Neutrophil (primary cell): ENCODE data around the gene ADAMTS17.

Experiments
- H3K27ac ChIP-seq: fragments of 200-600 bp; sonication (generic); 2 replicates; pipeline ENCODE4 v1.5.1; 2016; ENCODE audit warnings: mild to moderate bottlenecking, moderate library complexity
- H3K27me3 ChIP-seq: fragments of 200-600 bp; sonication (generic); 2 replicates; pipeline ENCODE4 v1.6.0; 2016; ENCODE audit warnings: mild to moderate bottlenecking
- H3K36me3 ChIP-seq: fragments of 200-600 bp; sonication (generic); 2 replicates; pipeline ENCODE4 v1.5.1; 2017
- H3K4me1 ChIP-seq, 2 experiments: fragments of 200-600 bp in 1 of 2; sonication (generic) in 1 of 2; 1 replicate in 1 of 2; 2 replicates in 1 of 2; pipeline versions ENCODE4 v1.5.1 to v1.6.1; 2013 to 2016; ENCODE audit warnings: low read depth in 1 of 2, low read length in 1 of 2, mild to moderate bottlenecking in 1 of 2, moderate library complexity in 1 of 2; ENCODE audit not compliant: control insufficient read depth in 1 of 2, insufficient read depth in 1 of 2
- H3K4me3 ChIP-seq, 2 experiments: fragments of 200-600 bp in 1 of 2; sonication (generic) in 1 of 2; 1 replicate in 1 of 2; 2 replicates in 1 of 2; pipeline ENCODE4 v1.5.1; 2013 to 2016; ENCODE audit warnings: low read depth in 1 of 2, low read length in 1 of 2, mild to moderate bottlenecking in 1 of 2, moderate library complexity in 1 of 2
- H3K9me3 ChIP-seq: fragments of 200-600 bp; sonication (generic); 2 replicates; pipeline ENCODE4 v1.5.1; 2016
- TF ChIP-seq, protein P1 (sequence below): fragments of 200-600 bp; sonication (generic); IDR thresholded peaks from 2 replicates; pipeline ENCODE4 v1.5.1; 2016; ENCODE audit warnings: antibody characterized with exemption

ADAMTS17 gene

DNA sequence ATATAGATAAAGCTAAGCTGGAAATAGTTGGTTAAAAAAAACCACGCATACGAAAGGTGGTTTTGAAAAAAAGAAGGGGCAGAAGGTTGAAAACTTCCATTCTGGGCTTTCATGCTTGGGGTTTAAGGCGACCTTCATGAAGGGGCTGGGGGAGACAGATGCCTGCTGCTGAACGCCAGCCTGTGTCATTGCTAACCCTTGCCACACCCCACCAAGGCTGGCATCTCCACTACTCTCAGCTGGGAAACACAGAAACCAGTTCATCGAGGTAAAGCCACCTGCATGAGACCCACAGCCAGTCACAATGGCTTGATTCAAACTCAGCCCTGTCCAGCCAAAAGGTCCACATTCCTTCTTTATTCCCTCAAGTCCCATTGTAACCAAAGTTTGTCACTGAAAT lies 78.7 kb downstream of the ADAMTS17 start:
- TF ChIP-seq, protein P1, sequence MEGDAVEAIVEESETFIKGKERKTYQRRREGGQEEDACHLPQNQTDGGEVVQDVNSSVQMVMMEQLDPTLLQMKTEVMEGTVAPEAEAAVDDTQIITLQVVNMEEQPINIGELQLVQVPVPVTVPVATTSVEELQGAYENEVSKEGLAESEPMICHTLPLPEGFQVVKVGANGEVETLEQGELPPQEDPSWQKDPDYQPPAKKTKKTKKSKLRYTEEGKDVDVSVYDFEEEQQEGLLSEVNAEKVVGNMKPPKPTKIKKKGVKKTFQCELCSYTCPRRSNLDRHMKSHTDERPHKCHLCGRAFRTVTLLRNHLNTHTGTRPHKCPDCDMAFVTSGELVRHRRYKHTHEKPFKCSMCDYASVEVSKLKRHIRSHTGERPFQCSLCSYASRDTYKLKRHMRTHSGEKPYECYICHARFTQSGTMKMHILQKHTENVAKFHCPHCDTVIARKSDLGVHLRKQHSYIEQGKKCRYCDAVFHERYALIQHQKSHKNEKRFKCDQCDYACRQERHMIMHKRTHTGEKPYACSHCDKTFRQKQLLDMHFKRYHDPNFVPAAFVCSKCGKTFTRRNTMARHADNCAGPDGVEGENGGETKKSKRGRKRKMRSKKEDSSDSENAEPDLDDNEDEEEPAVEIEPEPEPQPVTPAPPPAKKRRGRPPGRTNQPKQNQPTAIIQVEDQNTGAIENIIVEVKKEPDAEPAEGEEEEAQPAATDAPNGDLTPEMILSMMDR: no peak
- H3K36me3 ChIP-seq: no peaks in the 10 kb centered on the region
- H3K27me3 ChIP-seq: no peaks in the 10 kb centered on the region
- no peak overlapping the region for H3K4me3 ChIP-seq
- no peaks in the 10 kb centered on the region for H3K4me1 ChIP-seq
- no peaks in the 10 kb centered on the region for H3K9me3 ChIP-seq
- H3K27ac ChIP-seq: no peak overlapping the region

DNA sequence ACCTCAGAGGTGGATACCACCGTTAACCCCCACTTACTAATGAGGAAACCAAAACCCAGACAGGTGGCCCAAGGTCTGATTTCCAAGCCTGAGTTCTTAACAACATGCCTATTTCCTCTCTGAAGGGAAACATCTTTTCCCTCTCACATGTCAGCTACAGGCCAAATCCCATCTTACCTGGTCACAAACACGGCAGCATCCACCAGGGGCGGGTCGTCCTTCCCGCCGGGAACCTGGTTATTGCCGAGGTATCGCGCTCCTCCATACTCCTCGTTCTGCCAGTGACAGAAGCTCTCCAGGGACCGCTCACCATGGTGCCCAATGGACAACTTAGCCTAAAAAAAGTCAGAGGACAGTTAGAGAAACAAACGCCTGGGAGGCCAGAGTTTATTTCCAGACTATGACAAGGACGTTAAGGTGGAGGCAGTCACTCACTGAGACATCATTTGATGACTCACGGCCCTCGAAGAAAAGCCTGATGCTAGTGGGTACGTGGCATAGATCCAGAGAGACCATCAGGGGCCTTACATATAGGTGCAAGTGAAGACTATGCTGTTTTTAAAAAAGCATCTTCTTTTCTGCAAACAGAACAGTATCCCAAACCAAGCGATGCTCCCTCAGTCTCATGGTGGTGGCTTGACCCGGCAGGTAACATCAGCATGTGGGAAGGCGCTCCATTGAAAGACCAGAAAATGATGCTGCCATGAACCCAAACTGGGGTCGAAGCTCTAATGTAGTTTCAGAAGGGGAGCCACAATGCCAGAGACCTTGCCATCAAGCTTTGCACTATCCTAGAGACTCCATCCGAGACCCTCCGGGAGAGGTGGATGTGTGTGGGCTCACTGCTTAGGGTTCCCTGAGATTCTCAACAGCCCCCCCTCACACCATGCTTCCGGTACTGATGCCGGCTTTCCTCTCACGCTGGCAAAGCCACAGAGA lies 80.2 kb downstream of the ADAMTS17 start:
- Histone ChIP-seq H3K4me1 (no peaks in the 10 kb centered on the region), H3K27me3 (no peaks in the 10 kb centered on the region), H3K9me3 (no peaks in the 10 kb centered on the region), H3K27ac (no peak overlapping the region), H3K4me3 (no peak overlapping the region), H3K36me3 (no peaks in the 10 kb centered on the region)
- TF ChIP-seq, protein P1: no peak

DNA sequence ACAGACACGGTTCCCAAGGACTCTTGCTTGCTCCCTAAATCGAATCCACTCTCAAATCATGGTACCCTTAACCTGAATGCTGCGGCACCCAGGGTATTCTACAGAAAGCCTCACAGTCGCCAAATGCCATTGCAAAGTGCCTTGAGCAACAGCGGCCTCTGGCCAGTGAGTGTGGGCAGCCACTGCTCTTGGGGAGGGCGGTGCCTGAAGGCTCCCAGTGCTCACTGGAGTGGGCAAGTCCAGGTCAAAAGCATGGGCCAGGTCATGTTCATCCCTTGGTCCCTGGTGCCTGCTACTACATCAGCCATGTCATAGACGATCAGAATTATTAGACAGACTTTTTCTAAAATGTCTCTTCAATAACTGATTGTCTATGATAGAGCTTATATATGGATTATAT lies 82.5 kb downstream of the ADAMTS17 start:
- TF ChIP-seq, protein P1: no peak

DNA sequence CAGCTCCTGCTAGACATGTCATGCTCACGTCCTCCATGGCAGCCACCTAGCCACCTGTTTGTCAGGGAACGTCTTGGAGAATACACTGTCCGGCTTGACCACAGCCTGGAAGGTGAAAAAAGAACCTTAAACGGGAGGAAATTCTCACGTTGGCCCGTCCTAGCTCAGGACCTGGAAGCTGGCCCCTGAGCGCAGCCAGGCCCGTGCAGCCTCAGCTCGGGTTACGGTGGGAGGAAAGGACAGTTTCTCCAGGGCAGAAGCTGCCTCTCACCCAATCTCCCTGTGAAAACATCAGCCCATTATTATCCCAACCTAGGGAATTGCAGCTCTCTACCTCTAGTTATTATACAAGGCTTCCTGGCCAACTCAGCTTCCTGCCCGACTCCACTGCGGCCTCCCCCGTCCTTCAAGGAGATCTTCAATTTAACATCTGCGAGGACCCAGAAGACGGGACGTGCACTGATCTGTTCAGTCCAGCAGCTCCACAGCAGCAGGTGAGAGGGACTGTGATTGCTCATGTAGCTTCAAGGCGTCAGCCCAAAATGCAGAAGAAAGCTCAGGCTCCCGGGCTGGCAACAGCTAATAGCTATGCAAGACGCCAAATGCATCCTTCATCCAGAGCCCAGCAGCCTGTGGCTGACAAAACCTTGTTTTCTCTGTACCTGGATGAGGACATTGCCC lies 84.7 kb downstream of the ADAMTS17 start:
- Histone ChIP-seq H3K9me3 (no peaks in the 10 kb centered on the region), H3K36me3 (no peaks in the 10 kb centered on the region), H3K4me3 (no peak overlapping the region), H3K27me3 (no peaks in the 10 kb centered on the region), H3K4me1 (no peaks in the 10 kb centered on the region), H3K27ac (no peak overlapping the region)
- TF ChIP-seq, protein P1: no peak

More for the DNA sequence above, 82.5 kb downstream of the ADAMTS17 start:
- Histone ChIP-seq H3K27me3 (no peaks in the 10 kb centered on the region), H3K9me3 (no peaks in the 10 kb centered on the region), H3K4me3 (no peak overlapping the region), H3K4me1 (no peaks in the 10 kb centered on the region), H3K27ac (no peak overlapping the region), H3K36me3 (no peaks in the 10 kb centered on the region)

DNA sequence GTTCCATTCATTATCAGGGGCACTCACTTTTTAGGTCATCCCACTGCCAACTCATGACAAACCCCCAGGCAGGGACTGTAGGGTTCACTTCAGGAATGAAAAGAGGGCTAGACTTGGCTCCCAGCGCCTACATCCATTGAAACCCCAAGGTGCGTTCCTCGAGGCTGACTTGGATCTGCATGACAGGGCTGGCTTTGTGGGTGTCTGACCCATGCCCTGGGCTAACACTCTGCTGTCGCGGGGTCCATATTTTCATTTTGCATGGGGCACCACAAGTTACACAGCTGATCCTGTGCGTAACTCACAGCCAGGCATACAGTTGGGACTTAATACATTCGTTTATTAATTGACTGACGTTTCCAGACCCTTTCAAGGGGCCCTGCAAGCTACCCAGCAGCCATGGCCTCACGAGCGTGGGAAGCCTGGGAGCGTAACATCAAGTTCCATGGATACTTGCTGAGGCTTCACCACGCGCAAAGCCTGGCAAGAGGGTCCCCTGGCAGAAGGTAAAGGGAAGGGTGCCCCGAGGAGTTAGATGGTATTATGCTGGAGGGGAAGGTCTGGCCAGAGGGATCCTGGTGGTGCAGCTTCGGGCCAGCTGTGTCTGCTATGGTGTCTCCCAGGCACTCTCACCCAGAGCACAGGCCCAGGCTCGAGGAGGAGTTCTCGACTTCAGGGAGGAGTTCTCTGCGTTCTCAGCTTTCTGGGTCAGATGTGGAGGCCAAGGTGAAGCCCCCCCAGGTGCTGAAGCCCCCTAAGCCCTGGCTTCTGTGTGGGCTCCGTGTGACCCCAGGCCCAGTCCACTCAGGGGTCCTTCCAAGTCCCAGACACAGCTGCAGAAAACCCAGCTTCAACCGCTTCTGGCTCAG lies 85.4 kb downstream of the ADAMTS17 start:
- Histone ChIP-seq H3K36me3 (no peaks in the 10 kb centered on the region), H3K27ac (no peak overlapping the region), H3K27me3 (no peaks in the 10 kb centered on the region), H3K9me3 (no peaks in the 10 kb centered on the region), H3K4me3 (no peak overlapping the region), H3K4me1 (no peaks in the 10 kb centered on the region)
- TF ChIP-seq, protein P1: no peak
